Astrocyte of the cerebellum (primary cell): ENCODE results near the gene GFRA1.

Experiments
- DNase-seq: peaks from one replicate; pipeline ENCODE4 v3.0.0-alpha.2; 2011; ENCODE audit warnings: low read depth
- H3K4me3 ChIP-seq: 2 replicates; pipeline ENCODE4 v1.5.1; 2011; ENCODE audit warnings: mild to moderate bottlenecking, low read depth, low read length, moderate library complexity
- CTCF ChIP-seq: IDR thresholded peaks from 2 replicates; pipeline ENCODE4 v1.5.1; 2012; ENCODE audit warnings: low read length, low read depth, moderate library complexity, mild to moderate bottlenecking; ENCODE audit errors: missing control alignments
- in situ Hi-C: cut with HindIII; loops from 2 replicates; pipeline ENCODE4 v1.10.0; 2017; ENCODE audit warnings: low sequenced_read_pairs

The GFRA1 gene

GRCh38 chr10:116100984-116101383, 172.0 kb downstream of the GFRA1 start:
- no peak for DNase-seq
- no peak for TF ChIP-seq CTCF
- in situ Hi-C loops, result no loop called here
- no peak overlapping the region for H3K4me3 ChIP-seq

GRCh38 chr10:116099023-116099420, 174.0 kb downstream of the GFRA1 start:
- DNase-seq, result no peak
- in situ Hi-C loops, result no loop called here

GRCh38 chr10:116098411-116099022, 174.5 kb downstream of the GFRA1 start:
- in situ Hi-C loops, result no loop called here
- H3K4me3 ChIP-seq, result no peak overlapping the region

More at GRCh38 chr10:116099023-116099420, 174.0 kb downstream of the GFRA1 start:
- no peak for TF ChIP-seq CTCF
- no peak overlapping the region for H3K4me3 ChIP-seq

GRCh38 chr10:116097239-116097784, 175.7 kb downstream of the GFRA1 start:
- TF ChIP-seq CTCF, result no peak
- in situ Hi-C loops, result no loop called here
- no peak overlapping the region for H3K4me3 ChIP-seq
- no peak for DNase-seq

More at GRCh38 chr10:116098411-116099022, 174.5 kb downstream of the GFRA1 start:
- DNase-seq, result no peak
- no peak for TF ChIP-seq CTCF

- no peak for TF ChIP-seq CTCF
- in situ Hi-C loops, result no loop called here
- DNase-seq, result no peak
- no peak overlapping the region for H3K4me3 ChIP-seq
These were observed 176.5 kb downstream of the GFRA1 start for GRCh38 chr10:116096526-116096925.

GRCh38 chr10:116094356-116094755, 178.7 kb downstream of the GFRA1 start:
- no peak for TF ChIP-seq CTCF
- in situ Hi-C loops, result no loop called here

More at GRCh38 chr10:116094356-116094755, 178.7 kb downstream of the GFRA1 start:
- no peak for DNase-seq
- no peak overlapping the region for H3K4me3 ChIP-seq
